ENCODE measurements around the gene PILRB.

GRCh38 chr7:100370303-100370702, 12.4 kb downstream of the PILRB start:
- TF ChIP-seq CTCF (conservative IDR thresholded peaks at IDR 0.05; ENCODE audit: low read depth, low read length) (no peak), EZH2 (IDR thresholded peaks at IDR 0.05; ENCODE audit: low read length, unreplicated experiment) (no peak), EZH2phosphoT487 (IDR thresholded peaks at IDR 0.05; ENCODE audit: borderline replicate concordance, low read length) (no peak)

Measured in PC-3 (cell line).